Liver (tissue), 3 donors: ENCODE results near the gene PLEKHN1.

Experiments
- CTCF ChIP-seq: fragments of 150-350 bp; IDR thresholded peaks from 2 replicates; pipeline ENCODE4 v1.5.1; 2017; ENCODE audit warnings: improper control_type of control experiment, low read depth, low read length; ENCODE audit not compliant: missing input control
- EGR1 ChIP-seq, 2 donors: IDR thresholded peaks; 2 replicates each; pipeline ENCODE4 v1.6.1; 2016 to 2018; ENCODE audit warnings: antibody characterized with exemption in 2 of 2, low read depth in 2 of 2
- FOXA1 ChIP-seq: IDR thresholded peaks from 2 replicates; pipeline ENCODE4 v1.6.1; 2016; ENCODE audit warnings: antibody characterized with exemption
- GABPA ChIP-seq, 2 donors: IDR thresholded peaks in 1 of 2; conservative IDR thresholded peaks in 1 of 2; 2 replicates each; pipeline ENCODE4 v1.6.1; 2016; ENCODE audit warnings: antibody characterized with exemption in 2 of 2, mild to moderate bottlenecking in 1 of 2, moderate library complexity in 1 of 2
- JUND ChIP-seq, 2 donors: IDR thresholded peaks; 2 replicates each; pipeline ENCODE4 v1.6.1; 2016; ENCODE audit warnings: antibody characterized with exemption in 2 of 2
- MAX ChIP-seq: IDR thresholded peaks from 2 replicates; pipeline ENCODE4 v1.6.1; 2016; ENCODE audit warnings: antibody characterized with exemption
- REST ChIP-seq: IDR thresholded peaks from 2 replicates; pipeline ENCODE4 v1.6.1; 2016; ENCODE audit warnings: antibody characterized with exemption, mild to moderate bottlenecking
- RXRA ChIP-seq, 2 donors: IDR thresholded peaks; 2 replicates each; pipeline ENCODE4 v1.6.1; 2017 to 2018; ENCODE audit warnings: antibody characterized with exemption in 2 of 2, mild to moderate bottlenecking in 1 of 2
- donor health status: healthy.
- donor health status: healthy.

GRCh38 chr1:962381-963300 is 3.6 kb upstream of the PLEKHN1 start:
- no peak for TF ChIP-seq RXRA (IDR thresholded peaks at IDR 0.05)
- no peak for TF ChIP-seq REST
- no peak for TF ChIP-seq JUND (IDR thresholded peaks at IDR 0.05)
- no peak for TF ChIP-seq CTCF
- no peak for TF ChIP-seq GABPA (IDR thresholded peaks at IDR 0.05 in 1 of 2, conservative IDR thresholded peaks at IDR 0.05 in 1 of 2)
- TF ChIP-seq EGR1 (IDR thresholded peaks at IDR 0.05; ENCODE audit: low read depth in 2 of 2): no peak
- TF ChIP-seq FOXA1: no peak
- no peak for TF ChIP-seq MAX
